Endothelial cell of umbilical vein (primary cell): ENCODE measurements around the gene PTPN14. TPM values are rescaled to one million over a fixed set of nuclear protein-coding genes. Genes with fewer than 3 reads are reported as not detected.

Source experiments
- BruUV-seq: library from RNA; stranded (reverse); fragments of 400-500 nt; replicated peaks from 2 replicates; lab custom pipeline; 2021; lab: Mats Ljungman, UMichigan
- CTCF ChIA-PET: fragments of 300-600, 350-600 bp; sonication (Branson Sonifier 250); formaldehyde crosslinking; loops from one replicate; lab custom pipeline; 2021; ENCODE audit warnings: antibody characterized with exemption, inconsistent platforms; lab: Charles Lee
- POLR2A ChIA-PET: fragments of 300-600, 350-600 bp; sonication (Branson Sonifier 250); formaldehyde crosslinking; loops from one replicate; lab custom pipeline; 2021; ENCODE audit warnings: antibody characterized with exemption, inconsistent platforms; lab: Charles Lee
- DNase-seq: peaks from one replicate; pipeline ENCODE4 v3.0.0-alpha.2; 2011; ENCODE audit warnings: low read depth, low spot score
- FAIRE-seq: peaks from 2 replicates; lab custom pipeline; 2011; peaks lifted over from hg19 to GRCh38; lab: Jason Lieb, UNC
- H2AFZ ChIP-seq: 2 replicates; pipeline ENCODE4 v1.6.0; 2012; ENCODE audit warnings: low read depth, low read length, control low read depth, inconsistent platforms
- H3K27ac ChIP-seq: 2 replicates; pipeline ENCODE4 v1.5.1; 2011; ENCODE audit warnings: low read depth, mild to moderate bottlenecking, control low read depth, low read length, moderate library complexity; ENCODE audit not compliant: insufficient read depth
- H3K27me3 ChIP-seq, 2 experiments: 2 replicates each; pipeline versions ENCODE4 v1.6.0 to v1.6.1; 2011; ENCODE audit warnings: low read length in 2 of 2, mixed read lengths in 1 of 2; ENCODE audit not compliant: control insufficient read depth in 2 of 2, insufficient read depth in 2 of 2
- H3K36me3 ChIP-seq, 2 experiments: 2 replicates in 1 of 2; 3 replicates in 1 of 2; pipeline ENCODE4 v1.5.1; 2011; ENCODE audit warnings: low read length in 2 of 2, mild to moderate bottlenecking in 1 of 2, moderate library complexity in 1 of 2; ENCODE audit not compliant: control insufficient read depth in 2 of 2, insufficient read depth in 2 of 2; ENCODE audit errors: extremely low read depth in 1 of 2
- H3K4me1 ChIP-seq: 3 replicates; pipeline ENCODE4 v1.5.1; 2011; ENCODE audit warnings: mild to moderate bottlenecking, low read length; ENCODE audit not compliant: control insufficient read depth, insufficient read depth; ENCODE audit errors: extremely low read depth
- H3K4me2 ChIP-seq: 2 replicates; pipeline ENCODE4 v1.6.1; 2011; ENCODE audit warnings: low read length, control low read depth, mixed read lengths; ENCODE audit not compliant: insufficient read depth
- H3K4me3 ChIP-seq, 3 experiments: fragments of 200-600 bp in 1 of 3; sonication (generic), shearing (Covaris generic) in 1 of 3; replicated peaks in 1 of 3; 2 replicates each; pipeline ENCODE4 v1.5.1; 2011 to 2016; ENCODE audit warnings: control low read depth in 3 of 3, low read length in 3 of 3, mild to moderate bottlenecking in 2 of 3, inconsistent platforms in 1 of 3, low read depth in 1 of 3, moderate library complexity in 1 of 3; ENCODE audit not compliant: insufficient read depth in 1 of 3
- H3K79me2 ChIP-seq: 2 replicates; pipeline ENCODE4 v1.6.0; 2012; ENCODE audit warnings: low read length, inconsistent platforms; ENCODE audit not compliant: control insufficient read depth, insufficient read depth
- H3K9ac ChIP-seq: replicated peaks from 2 replicates; pipeline ENCODE3; 2011; ENCODE audit warnings: low read length, control low read depth; ENCODE audit not compliant: insufficient read depth; ENCODE audit errors: extremely low read depth
- H3K9me1 ChIP-seq: replicated peaks from 3 replicates; pipeline ENCODE4 v1.6.0; 2011; ENCODE audit warnings: mild to moderate bottlenecking, low read length; ENCODE audit not compliant: control insufficient read depth, insufficient read depth; ENCODE audit errors: extremely low read depth
- H3K9me3 ChIP-seq: replicated peaks from 2 replicates; pipeline ENCODE4 v1.5.1; 2012; ENCODE audit warnings: low read length, inconsistent platforms; ENCODE audit not compliant: control insufficient read depth, insufficient read depth
- H4K20me1 ChIP-seq: replicated peaks from 2 replicates; pipeline ENCODE3; 2011; ENCODE audit warnings: mild to moderate bottlenecking, low read length; ENCODE audit not compliant: control insufficient read depth, insufficient read depth; ENCODE audit errors: extremely low read depth
- EZH2 ChIP-seq: IDR thresholded peaks from 2 replicates; pipeline ENCODE4 v1.6.1; 2012; ENCODE audit warnings: borderline replicate concordance, low read depth, mild to moderate bottlenecking, moderate library complexity, low read length, inconsistent platforms; ENCODE audit not compliant: severe bottlenecking
- FOS ChIP-seq: IDR thresholded peaks from 2 replicates; pipeline ENCODE4 v1.6.1; 2011; ENCODE audit warnings: mild to moderate bottlenecking, low read length, moderate library complexity, borderline replicate concordance; ENCODE audit not compliant: insufficient read depth
- GATA2 ChIP-seq: IDR thresholded peaks from 2 replicates; pipeline ENCODE4 v1.7.0; 2011; ENCODE audit warnings: low read depth, mild to moderate bottlenecking, moderate library complexity, mixed read lengths, low read length; ENCODE audit not compliant: insufficient read length, insufficient read depth
- JUN ChIP-seq: IDR thresholded peaks from 2 replicates; pipeline ENCODE4 v1.6.1; 2011; ENCODE audit warnings: borderline replicate concordance, low read depth; ENCODE audit not compliant: insufficient read length, insufficient read depth
- MYC ChIP-seq: IDR thresholded peaks from one replicate; pipeline ENCODE4 v1.6.1; 2011; ENCODE audit warnings: mild to moderate bottlenecking, low read depth, low read length
- POLR2A ChIP-seq: IDR thresholded peaks from 2 replicates; pipeline ENCODE4 v1.6.1; 2012; ENCODE audit warnings: low read depth, mild to moderate bottlenecking, control low read depth, low read length
- POLR2AphosphoS5 ChIP-seq: IDR thresholded peaks from 2 replicates; pipeline ENCODE4 v1.6.1; 2012; ENCODE audit warnings: low read depth, mild to moderate bottlenecking, control low read depth, low read length, moderate library complexity; ENCODE audit not compliant: insufficient read depth
- dilution Hi-C: fragments of 300-500 bp; cut with MboI; formaldehyde crosslinking; loops from one replicate; pipeline ENCODE4 v1.15.0; 2019; ENCODE audit warnings: low sequenced_read_pairs; ENCODE audit not compliant: extremely low pct_ligation_motif_present
- intact Hi-C: fragments of 100-400 bp; cut with micrococcal nuclease; formaldehyde crosslinking; loops from one replicate; pipeline ENCODE4 v1.10.0; 2022
- polyA plus RNA-seq, 4 experiments: library from polyadenylated mRNA; depleted of rRNA in 3 of 4; stranded (reverse) in 3 of 4; unstranded in 1 of 4; fragments of >200 nt; gene quantifications; 2 replicates each; pipeline versions ENCODE4 v1.2.1 to v1.2.3, GENCODE V29; 2011 to 2012; ENCODE audit warnings: missing spikeins in 1 of 4
- total RNA-seq: library from RNA; stranded (reverse); gene quantifications from 2 replicates; pipeline ENCODE4 v1.2.3, GENCODE V29; 2021
- TF ChIP-seq, protein P1 (sequence below): IDR thresholded peaks from 2 replicates; pipeline ENCODE4 v1.6.1; 2011; ENCODE audit not compliant: insufficient read depth, insufficient read length
- TF ChIP-seq, protein P2 (sequence below), 2 donors: IDR thresholded peaks; 1 replicate in 1 of 2; 2 replicates in 1 of 2; pipeline ENCODE4 v1.5.1; 2011; ENCODE audit warnings: low read length in 2 of 2, mild to moderate bottlenecking in 2 of 2, moderate library complexity in 2 of 2, control low read depth in 1 of 2, inconsistent platforms in 1 of 2, low read depth in 1 of 2; ENCODE audit not compliant: insufficient read depth in 1 of 2; ENCODE audit errors: extremely low read depth in 1 of 2

PTPN14 gene
- total and polyA plus RNA-seq, 2 donors (not counting 3 experiments of a cell fraction or from before 2014, with no cell fraction given) = 18.5 to 93.0 TPM

- intact Hi-C loops (no loop called here), dilution Hi-C loops (no loop called here)
- ChIA-PET CTCF (interaction anchor here (2.0 to 10.2 kb wide), 4 partner anchors 13 to 102 kb away, joined by 10 to 85 read pairs (median 20); no protein-coding TSS in a partner anchor), POLR2A (no interaction called here)
- Histone ChIP-seq H4K20me1 (no peaks in the 10 kb centered on the region), H3K27me3 (no peaks in the 10 kb centered on the region), H3K4me2 (no peak overlapping the region), H3K9me3 (no peaks in the 10 kb centered on the region), H3K4me3 (no peak overlapping the region), H3K9ac (no peak overlapping the region), H3K27ac (no peak overlapping the region), H3K9me1 (no peaks in the 10 kb centered on the region), H3K36me3 (no peaks in the 10 kb centered on the region), H3K79me2 (no peaks in the 10 kb centered on the region), H2AFZ (no peak overlapping the region), H3K4me1 (no peaks in the 10 kb centered on the region)
- DNase-seq (no peak), FAIRE-seq (no peak)
- no peak for TF ChIP-seq JUN
- no peak for TF ChIP-seq POLR2AphosphoS5
- no TSS peak for BruUV-seq
Measured at GRCh38 chr1:214316593-214316992, 234.8 kb downstream of the PTPN14 start.

DNA sequence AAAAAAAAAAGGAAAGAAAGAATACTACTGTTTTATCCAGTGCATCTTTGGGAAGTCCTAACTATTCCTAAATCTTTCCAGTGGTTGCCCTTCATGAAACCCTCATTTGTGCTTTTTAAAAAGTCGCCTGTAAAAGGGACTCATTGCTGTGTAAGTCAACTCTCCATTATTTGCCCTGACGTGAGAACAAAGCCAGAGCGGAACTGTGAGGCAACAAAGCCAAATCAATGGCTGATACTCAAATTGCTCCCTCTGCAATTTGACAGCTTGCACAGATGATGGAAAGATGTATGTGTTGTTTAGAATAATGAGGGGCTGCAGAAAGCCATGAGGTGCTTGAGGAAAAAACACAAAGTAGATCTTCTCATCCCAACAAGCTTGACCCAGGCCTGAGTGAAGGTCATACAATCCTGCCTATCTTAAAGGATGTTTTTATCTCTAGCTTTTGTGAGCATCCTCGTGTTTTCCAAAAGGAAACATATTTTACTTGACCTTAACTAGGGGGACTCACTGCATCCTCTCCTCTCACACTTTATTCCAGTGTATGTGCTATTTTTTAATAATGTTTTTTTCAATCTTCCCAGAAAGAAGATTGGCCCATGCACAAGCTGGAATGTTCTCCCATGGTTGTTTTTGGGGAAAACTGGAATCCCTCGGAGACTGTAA, 237.1 kb downstream of the PTPN14 start:
- Histone ChIP-seq H3K4me2 (no peak overlapping the region), H2AFZ (no peak overlapping the region), H3K9ac (no peak overlapping the region), H3K36me3 (no peaks in the 10 kb centered on the region), H3K9me1 (no peaks in the 10 kb centered on the region), H3K9me3 (no peaks in the 10 kb centered on the region), H3K79me2 (no peaks in the 10 kb centered on the region), H3K27ac (no peak overlapping the region), H3K27me3 (no peaks in the 10 kb centered on the region), H3K4me3 (no peak overlapping the region), H3K4me1 (no peaks in the 10 kb centered on the region), H4K20me1 (no peaks in the 10 kb centered on the region)
- TF ChIP-seq MYC (no peak), EZH2 (no peak), JUN (no peak), POLR2AphosphoS5 (no peak), GATA2 (no peak), POLR2A (no peak), FOS (no peak)
- TF ChIP-seq, protein P1, sequence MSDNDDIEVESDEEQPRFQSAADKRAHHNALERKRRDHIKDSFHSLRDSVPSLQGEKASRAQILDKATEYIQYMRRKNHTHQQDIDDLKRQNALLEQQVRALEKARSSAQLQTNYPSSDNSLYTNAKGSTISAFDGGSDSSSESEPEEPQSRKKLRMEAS = no peak
- TF ChIP-seq, protein P2, sequence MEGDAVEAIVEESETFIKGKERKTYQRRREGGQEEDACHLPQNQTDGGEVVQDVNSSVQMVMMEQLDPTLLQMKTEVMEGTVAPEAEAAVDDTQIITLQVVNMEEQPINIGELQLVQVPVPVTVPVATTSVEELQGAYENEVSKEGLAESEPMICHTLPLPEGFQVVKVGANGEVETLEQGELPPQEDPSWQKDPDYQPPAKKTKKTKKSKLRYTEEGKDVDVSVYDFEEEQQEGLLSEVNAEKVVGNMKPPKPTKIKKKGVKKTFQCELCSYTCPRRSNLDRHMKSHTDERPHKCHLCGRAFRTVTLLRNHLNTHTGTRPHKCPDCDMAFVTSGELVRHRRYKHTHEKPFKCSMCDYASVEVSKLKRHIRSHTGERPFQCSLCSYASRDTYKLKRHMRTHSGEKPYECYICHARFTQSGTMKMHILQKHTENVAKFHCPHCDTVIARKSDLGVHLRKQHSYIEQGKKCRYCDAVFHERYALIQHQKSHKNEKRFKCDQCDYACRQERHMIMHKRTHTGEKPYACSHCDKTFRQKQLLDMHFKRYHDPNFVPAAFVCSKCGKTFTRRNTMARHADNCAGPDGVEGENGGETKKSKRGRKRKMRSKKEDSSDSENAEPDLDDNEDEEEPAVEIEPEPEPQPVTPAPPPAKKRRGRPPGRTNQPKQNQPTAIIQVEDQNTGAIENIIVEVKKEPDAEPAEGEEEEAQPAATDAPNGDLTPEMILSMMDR (IDR thresholded peaks at IDR 0.05; ENCODE audit: extremely low read depth in 1 of 2, insufficient read depth in 1 of 2, low read depth in 1 of 2, low read length in 2 of 2) = no peak
- ChIA-PET CTCF (interaction anchor here (10.2 kb wide), 1 partner anchor 16 kb away, joined by 85 read pairs; no protein-coding TSS in a partner anchor), POLR2A (interaction anchor here (0.5 kb wide), 1 partner anchor 259 kb away, joined by 3 read pairs; no protein-coding TSS in a partner anchor)
- no TSS peak for BruUV-seq
- intact Hi-C loops (no loop called here), dilution Hi-C loops (no loop called here)
- FAIRE-seq (no peak), DNase-seq (no peak)
